OCI-LY3 (cell line): ENCODE data around the gene SCUBE1.

Source experiments
- H2AFZ ChIP-seq: fragments of 200-600, 300-600 bp; shearing (Covaris generic); 2 replicates; pipeline ENCODE4 v1.6.0; 2014; ENCODE audit warnings: antibody characterized with exemption, low read depth, low read length
- H3K27ac ChIP-seq: fragments of 200-600, 300-600 bp; sonication (generic); 2 replicates; pipeline ENCODE4 v1.5.1; 2014; ENCODE audit warnings: mild to moderate bottlenecking, low read length, moderate library complexity, mixed read lengths
- H3K27me3 ChIP-seq: fragments of 200-600, 300-600 bp; sonication (generic); 2 replicates; pipeline ENCODE4 v1.6.1; 2014; ENCODE audit warnings: low read depth, low read length, mixed read lengths
- H3K36me3 ChIP-seq: fragments of 200-600, 300-600 bp; sonication (generic); replicated peaks from 2 replicates; pipeline ENCODE3; 2014; ENCODE audit warnings: low read depth, low read length, mixed read lengths
- H3K4me1 ChIP-seq: fragments of 300-600, 200-600 bp; sonication (generic); 2 replicates; pipeline ENCODE4 v1.6.1; 2014; ENCODE audit warnings: low read length, mixed read lengths
- H3K4me2 ChIP-seq: fragments of 200-600, 300-600 bp; sonication (generic); 2 replicates; pipeline ENCODE4 v1.6.1; 2014; ENCODE audit warnings: low read length, mixed read lengths
- H3K4me3 ChIP-seq: fragments of 300-600, 200-600 bp; sonication (generic); 2 replicates; pipeline ENCODE4 v1.5.1; 2014; ENCODE audit warnings: antibody characterized with exemption, mild to moderate bottlenecking, low read length, moderate library complexity
- H3K79me2 ChIP-seq: fragments of 300-600, 200-600 bp; shearing (Covaris generic); 2 replicates; pipeline ENCODE4 v1.6.1; 2014; ENCODE audit warnings: mild to moderate bottlenecking, low read length, mixed read lengths
- H3K9ac ChIP-seq: fragments of 300-600, 200-600 bp; shearing (Covaris generic); 2 replicates; pipeline ENCODE4 v1.6.0; 2014; ENCODE audit warnings: mild to moderate bottlenecking, low read length, moderate library complexity
- H3K9me3 ChIP-seq: fragments of 200-600, 300-600 bp; shearing (Covaris generic); 2 replicates; pipeline ENCODE4 v1.6.1; 2014; ENCODE audit warnings: low read length, mixed read lengths; ENCODE audit not compliant: insufficient read depth
- H4K20me1 ChIP-seq: fragments of 200-600, 300-600 bp; sonication (generic); 2 replicates; pipeline ENCODE4 v1.6.1; 2016; ENCODE audit warnings: low read length, mixed read lengths; ENCODE audit not compliant: insufficient read depth
- EZH2phosphoT487 ChIP-seq: fragments of 200-600 bp; shearing (Covaris generic); IDR thresholded peaks from 2 replicates; pipeline ENCODE4 v1.6.1; 2018; ENCODE audit warnings: antibody characterized with exemption, mixed run types, low read depth
- TF ChIP-seq, protein P1 (sequence below): fragments of 200-600, 300-600 bp; sonication (generic); IDR thresholded peaks from 2 replicates; pipeline ENCODE4 v1.5.1; 2014; ENCODE audit warnings: antibody characterized with exemption, low read length, low read depth

SCUBE1 gene

DNA sequence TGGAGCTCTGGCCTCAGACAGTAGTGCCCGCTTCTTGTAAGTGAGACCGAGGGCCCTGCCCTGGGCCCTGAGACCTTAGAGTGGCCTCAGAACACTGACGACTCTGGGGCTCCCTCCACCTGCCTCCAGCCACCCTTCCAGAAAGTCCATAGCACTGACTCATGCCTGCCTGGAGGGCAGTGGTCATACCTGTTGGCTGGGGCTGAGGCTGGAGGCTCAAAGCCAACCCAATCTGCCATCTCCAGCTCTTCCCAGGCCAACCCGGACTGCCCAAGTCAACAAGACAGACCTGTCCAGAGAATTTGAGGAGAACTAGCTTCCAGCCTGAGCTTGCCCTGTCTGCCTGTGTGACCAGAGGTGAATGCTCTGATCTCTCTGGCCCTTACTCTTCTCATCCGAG, 89.3 kb downstream of the SCUBE1 start:
- no peak overlapping the region for H2AFZ ChIP-seq
- H3K4me1 ChIP-seq = peaks cover 15% of the 10 kb centered on the region
- no peaks in the 10 kb centered on the region for H4K20me1 ChIP-seq
- H3K27me3 ChIP-seq = peaks cover 28% of the 10 kb centered on the region
- no peaks in the 10 kb centered on the region for H3K79me2 ChIP-seq
- no peak overlapping the region for H3K27ac ChIP-seq
- H3K36me3 ChIP-seq = no peaks in the 10 kb centered on the region
- no peak overlapping the region for H3K4me2 ChIP-seq
- TF ChIP-seq, protein P1, sequence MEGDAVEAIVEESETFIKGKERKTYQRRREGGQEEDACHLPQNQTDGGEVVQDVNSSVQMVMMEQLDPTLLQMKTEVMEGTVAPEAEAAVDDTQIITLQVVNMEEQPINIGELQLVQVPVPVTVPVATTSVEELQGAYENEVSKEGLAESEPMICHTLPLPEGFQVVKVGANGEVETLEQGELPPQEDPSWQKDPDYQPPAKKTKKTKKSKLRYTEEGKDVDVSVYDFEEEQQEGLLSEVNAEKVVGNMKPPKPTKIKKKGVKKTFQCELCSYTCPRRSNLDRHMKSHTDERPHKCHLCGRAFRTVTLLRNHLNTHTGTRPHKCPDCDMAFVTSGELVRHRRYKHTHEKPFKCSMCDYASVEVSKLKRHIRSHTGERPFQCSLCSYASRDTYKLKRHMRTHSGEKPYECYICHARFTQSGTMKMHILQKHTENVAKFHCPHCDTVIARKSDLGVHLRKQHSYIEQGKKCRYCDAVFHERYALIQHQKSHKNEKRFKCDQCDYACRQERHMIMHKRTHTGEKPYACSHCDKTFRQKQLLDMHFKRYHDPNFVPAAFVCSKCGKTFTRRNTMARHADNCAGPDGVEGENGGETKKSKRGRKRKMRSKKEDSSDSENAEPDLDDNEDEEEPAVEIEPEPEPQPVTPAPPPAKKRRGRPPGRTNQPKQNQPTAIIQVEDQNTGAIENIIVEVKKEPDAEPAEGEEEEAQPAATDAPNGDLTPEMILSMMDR = no peak
- TF ChIP-seq EZH2phosphoT487 = no peak
- no peak overlapping the region for H3K9ac ChIP-seq
- no peak overlapping the region for H3K4me3 ChIP-seq
- H3K9me3 ChIP-seq = no peaks in the 10 kb centered on the region

GRCh38 chr22:43252319-43252718, 90.9 kb downstream of the SCUBE1 start:
- H3K27me3 ChIP-seq = peaks cover 25% of the 10 kb centered on the region
- H4K20me1 ChIP-seq = no peaks in the 10 kb centered on the region
- H3K4me2 ChIP-seq = no peak overlapping the region
- no peaks in the 10 kb centered on the region for H3K79me2 ChIP-seq
- no peak overlapping the region for H3K9ac ChIP-seq
- H3K4me1 ChIP-seq = peaks cover 15% of the 10 kb centered on the region
- H3K4me3 ChIP-seq = no peak overlapping the region
- no peaks in the 10 kb centered on the region for H3K36me3 ChIP-seq
- H3K9me3 ChIP-seq = no peaks in the 10 kb centered on the region
- H2AFZ ChIP-seq = no peak overlapping the region
- no peak for TF ChIP-seq EZH2phosphoT487
- TF ChIP-seq, protein P1 = no peak
- H3K27ac ChIP-seq = no peak overlapping the region

GRCh38 chr22:43249789-43250471, 93.2 kb downstream of the SCUBE1 start:
- H3K27ac ChIP-seq = no peak overlapping the region
- H3K79me2 ChIP-seq = no peaks in the 10 kb centered on the region
- H3K4me3 ChIP-seq = no peak overlapping the region
- no peaks in the 10 kb centered on the region for H3K36me3 ChIP-seq
- H3K4me1 ChIP-seq = peaks cover 15% of the 10 kb centered on the region
- peaks cover 16% of the 10 kb centered on the region; the same call in 1 of the 2 replicates for H3K27me3 ChIP-seq
- no peak overlapping the region for H2AFZ ChIP-seq
- no peak overlapping the region for H3K9ac ChIP-seq
- no peak for TF ChIP-seq EZH2phosphoT487
- TF ChIP-seq, protein P1 = no peak
- H4K20me1 ChIP-seq = no peaks in the 10 kb centered on the region
- 0 out of 2 replicates have a peak overlapping the region, but pooled peaks have one; percentile 3 for H3K4me2 ChIP-seq
- no peaks in the 10 kb centered on the region for H3K9me3 ChIP-seq

GRCh38 chr22:43247546-43248260, 95.5 kb downstream of the SCUBE1 start:
- no peak for TF ChIP-seq EZH2phosphoT487
- TF ChIP-seq, protein P1 = no peak
- no peaks in the 10 kb centered on the region for H4K20me1 ChIP-seq
- no peak overlapping the region for H2AFZ ChIP-seq
- no peak overlapping the region for H3K9ac ChIP-seq
- H3K79me2 ChIP-seq = no peaks in the 10 kb centered on the region
- no peak overlapping the region for H3K27ac ChIP-seq
- H3K36me3 ChIP-seq = no peaks in the 10 kb centered on the region
- peaks cover 15% of the 10 kb centered on the region for H3K4me1 ChIP-seq
- no peaks in the 10 kb centered on the region for H3K9me3 ChIP-seq
- no peak overlapping the region for H3K4me2 ChIP-seq
- H3K27me3 ChIP-seq = peaks cover 16% of the 10 kb centered on the region; the same call in 1 of the 2 replicates
- no peak overlapping the region for H3K4me3 ChIP-seq
